ENCODE results near the gene MUC4.
"Not testable (repeated sequence)": the region's sequence is repeated elsewhere in the genome, so short reads cannot be mapped to it uniquely, and the experiment has no call there.

The MUC4 gene

GRCh38 chr3:195717852-195718476 is 93.8 kb downstream of the MUC4 start:
- no peak for DNase-seq (ENCODE audit: low spot score)

- DNase-seq (ENCODE audit: low spot score) = no peak
Measured at GRCh38 chr3:195717416-195717815, 94.3 kb downstream of the MUC4 start.

DNA sequence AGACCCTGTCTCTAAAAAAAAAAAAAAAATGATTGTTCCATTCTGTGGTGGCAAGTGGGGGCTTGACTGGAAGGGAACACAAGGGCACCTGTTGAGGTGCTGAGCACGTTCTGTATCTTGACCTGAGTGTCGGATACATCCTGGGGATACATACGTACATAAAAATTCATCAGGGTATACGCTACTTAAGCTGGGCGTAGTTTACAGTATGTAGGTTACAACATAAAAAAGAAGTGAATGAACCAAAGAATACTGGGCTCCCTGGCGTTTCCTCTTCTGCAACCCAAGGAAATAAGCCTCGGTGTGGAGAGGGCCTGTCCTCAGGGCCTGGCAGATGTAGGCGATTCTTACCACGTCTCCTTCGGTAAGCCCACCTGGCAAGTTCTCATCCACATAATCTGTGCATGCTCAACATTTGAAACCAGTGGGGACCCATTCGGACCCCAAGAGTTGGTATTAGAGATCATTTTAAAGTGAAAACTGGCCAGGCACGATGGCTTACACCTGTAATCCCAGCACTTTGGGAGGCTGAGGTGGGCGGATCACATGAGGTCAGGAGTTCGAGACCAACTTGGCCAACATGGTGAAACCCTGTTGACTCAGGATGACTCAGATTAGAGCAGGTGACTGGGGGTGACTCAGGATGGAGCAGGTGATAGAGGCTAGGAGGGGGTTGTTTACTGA is 96.0 kb downstream of the MUC4 start:
- DNase-seq (ENCODE audit: low spot score) = no peak

GRCh38 chr3:195715134-195715533 is 96.6 kb downstream of the MUC4 start:
- no peak for DNase-seq (ENCODE audit: low spot score)

DNA sequence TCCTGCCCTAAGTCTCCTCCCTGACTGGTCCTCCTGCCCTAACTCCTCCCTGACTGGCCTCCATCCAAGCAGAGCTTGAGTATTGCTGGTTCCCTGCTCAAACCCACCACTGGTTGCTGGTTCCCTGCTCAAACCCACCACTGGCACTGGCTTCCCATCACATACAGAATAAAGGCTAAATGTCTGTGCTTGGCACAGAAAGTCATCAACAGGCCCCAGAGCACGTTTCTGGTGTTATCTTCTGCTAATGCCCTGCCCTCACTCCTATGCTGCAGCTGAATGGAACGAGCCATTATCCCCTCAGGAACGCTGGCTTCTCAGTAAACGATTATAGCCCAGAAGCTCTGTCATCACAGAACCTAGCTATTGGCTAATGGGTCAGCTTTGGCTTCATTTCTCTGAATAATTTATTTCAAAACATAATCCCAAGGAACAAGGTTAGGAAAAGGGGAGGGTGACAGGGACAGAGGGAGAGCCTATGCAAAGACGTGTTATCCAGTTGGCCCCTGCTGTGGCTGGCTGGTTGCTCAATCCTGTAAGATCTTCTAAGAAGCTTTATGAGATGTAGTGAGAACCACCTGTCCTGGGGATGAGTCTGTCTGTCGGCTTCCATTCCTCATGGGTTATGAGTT is 97.2 kb downstream of the MUC4 start:
- no peak for DNase-seq (ENCODE audit: low spot score)

GRCh38 chr3:195713150-195713549 is 98.6 kb downstream of the MUC4 start:
- DNase-seq (ENCODE audit: low spot score) = not testable (repeated sequence)

- not testable (repeated sequence) for DNase-seq (ENCODE audit: low spot score)
Measured at GRCh38 chr3:195712535-195712910, 99.2 kb downstream of the MUC4 start.

DNA sequence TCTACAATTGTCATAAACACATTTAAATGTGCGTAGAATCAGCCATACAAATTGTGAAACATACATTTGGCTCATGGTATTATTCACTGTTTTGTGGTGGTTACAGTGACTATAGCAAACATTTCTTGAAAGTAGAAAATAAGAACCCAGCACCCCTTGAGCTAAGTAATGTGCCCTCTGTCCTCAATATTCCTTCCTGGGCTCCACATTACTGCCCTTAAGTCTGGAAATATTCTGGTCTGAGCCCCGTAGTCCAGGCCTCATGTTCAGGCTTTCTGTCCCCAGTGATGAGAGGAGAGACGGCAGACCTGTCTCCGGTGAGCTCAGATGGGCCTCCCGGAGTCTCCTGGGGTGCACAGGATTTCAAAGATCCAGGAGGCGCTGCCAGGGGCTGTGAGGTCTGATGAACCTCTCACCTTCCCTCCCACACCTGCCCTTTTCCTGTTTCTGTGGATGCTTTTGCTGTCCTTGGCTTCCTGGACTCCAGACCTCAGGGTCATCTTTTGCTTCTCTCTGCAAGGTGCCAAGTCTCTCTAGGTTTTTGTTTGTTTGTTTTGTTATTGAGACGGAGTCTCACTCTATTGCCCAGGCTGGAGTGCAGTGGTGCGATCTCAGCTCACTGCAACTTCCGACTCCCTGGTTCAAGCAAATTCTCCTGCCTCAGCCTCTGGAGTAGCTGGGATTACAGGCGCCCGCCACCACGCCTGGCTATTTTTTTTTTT is 99.8 kb downstream of the MUC4 start:
- DNase-seq (ENCODE audit: low spot score) = no peak

DNA sequence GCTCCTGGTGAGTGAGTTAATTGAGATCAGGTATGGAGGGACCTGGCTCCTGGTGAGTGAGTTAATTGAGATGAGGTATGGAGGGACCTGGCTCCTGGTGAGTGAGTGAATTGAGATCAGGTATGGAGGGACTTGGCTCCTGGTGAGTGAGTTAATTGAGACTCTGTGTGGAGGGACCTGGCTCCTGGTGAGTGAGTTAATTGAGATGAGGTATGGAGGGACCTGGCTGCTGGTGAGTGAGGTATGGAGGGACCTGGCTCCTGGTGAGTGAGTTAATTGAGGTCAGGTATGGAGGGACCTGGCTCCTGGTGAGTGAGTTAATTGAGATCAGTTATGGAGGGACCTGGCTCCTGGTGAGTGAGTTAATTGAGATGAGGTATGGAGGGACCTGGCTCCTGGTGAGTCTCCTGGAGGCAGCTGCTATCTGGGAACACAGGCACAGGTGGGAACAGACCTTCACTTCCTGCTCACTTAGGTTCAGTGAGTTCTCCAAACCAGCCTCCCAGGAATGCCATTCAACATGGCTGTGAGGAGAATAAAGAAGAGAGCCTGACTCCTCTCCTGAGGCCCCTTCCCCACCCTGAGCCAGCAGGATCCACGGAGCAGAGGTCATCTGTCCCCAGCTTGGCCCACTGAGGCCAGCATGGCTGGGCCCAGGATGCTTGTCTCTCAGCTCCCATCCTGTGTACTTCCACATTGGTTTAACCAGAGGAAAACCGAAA is 100.5 kb downstream of the MUC4 start:
- DNase-seq (ENCODE audit: low spot score) = not testable (repeated sequence)

DNA sequence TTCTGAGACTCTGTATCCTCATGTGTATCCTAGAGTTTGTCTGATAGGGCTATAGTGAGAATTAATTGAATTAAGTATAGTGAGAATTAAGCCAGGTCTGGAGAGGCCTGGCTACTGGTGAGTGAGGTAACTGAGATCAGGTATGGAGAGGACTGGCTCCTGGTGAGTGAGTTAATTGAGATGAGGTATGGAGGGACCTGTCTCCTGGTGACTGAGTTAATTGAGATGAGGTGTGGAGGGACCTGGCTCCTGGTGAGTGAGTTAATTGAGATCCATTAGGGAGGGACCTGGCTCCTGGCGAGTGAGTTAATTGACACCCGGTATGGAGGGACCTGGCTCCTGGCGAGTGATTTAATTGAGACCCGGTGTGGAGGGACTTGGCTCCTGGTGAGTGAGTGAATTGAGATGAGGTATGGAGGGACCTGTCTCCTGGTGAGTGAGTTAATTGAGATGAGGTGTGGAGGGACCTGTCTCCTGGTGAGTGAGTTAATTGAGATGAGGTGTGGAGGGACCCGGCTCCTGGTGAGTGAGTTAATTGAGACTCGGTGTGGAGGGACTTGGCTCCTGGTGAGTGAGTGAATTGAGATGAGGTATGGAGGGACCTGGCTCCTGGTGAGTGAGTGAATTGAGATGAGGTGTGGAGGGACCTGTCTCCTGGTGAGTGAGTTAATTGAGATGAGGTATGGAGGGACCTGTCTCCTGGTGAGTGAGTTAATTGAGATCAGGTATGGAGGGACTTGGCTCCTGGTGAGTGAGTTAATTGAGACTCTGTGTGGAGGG is 101.4 kb downstream of the MUC4 start:
- not testable (repeated sequence) for DNase-seq (ENCODE audit: low spot score)

DNA sequence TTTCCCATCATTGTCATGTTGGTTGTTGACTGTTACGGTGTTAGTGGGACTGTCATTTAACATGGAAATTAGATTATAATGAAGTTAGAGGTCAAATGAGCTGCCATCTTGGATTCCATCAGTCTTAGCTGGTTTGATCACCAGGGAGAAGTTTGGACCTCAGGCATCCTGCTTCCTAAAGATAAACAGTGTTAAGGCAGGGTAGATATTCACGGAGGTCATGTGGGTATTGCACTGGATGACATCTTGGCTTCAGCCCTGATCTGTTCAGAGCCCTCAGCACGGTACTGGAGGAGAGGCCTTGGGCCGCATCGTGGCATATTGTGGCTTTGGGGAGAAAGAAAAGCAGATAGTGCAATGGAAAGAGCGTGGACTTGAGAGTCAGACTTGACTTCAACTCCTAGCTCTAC is 102.0 kb downstream of the MUC4 start:
- no peak for DNase-seq (ENCODE audit: low spot score)

DNA sequence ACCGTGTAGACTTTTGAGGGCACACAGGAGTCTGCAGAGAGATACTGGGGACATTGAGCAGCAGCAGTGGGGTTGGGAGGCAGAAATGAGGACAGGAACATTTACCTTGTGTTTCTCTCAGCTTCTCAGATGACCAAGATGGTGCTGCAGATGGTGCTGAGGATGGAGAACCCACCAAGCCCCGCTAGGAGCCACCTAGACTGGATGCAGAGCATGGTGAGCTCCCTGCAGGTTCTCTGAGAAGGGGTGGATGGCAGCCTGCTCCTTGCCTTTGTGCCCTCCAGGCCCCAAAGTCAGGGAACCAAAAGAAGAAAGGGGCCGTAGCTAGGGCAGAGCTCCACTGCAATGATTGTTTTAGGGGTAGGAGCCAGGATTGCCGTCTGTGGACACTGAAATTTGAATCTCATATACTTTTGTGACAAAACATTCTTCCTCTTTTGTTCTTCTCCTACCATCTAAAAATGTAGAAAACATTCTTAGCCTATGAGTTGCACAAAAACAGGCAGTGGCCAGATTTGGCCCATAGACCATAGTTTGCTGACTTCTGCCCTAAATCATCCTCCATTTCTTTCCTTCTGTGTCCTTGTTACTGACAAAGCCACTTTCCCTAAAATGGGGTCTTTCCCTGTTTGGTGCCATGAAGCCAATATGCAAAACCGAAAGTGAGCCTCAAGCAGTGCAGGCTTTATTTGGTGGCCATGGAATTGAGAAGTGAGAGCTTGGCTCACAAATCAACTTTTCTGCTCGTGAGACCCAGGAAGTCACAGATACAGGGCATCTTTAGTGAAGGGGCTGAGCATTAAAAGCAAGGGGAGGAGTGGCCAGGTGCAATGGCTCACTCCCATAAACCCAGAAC is 102.9 kb downstream of the MUC4 start:
- DNase-seq (ENCODE audit: low spot score) = no peak

- no peak for DNase-seq (ENCODE audit: low spot score)
Measured at GRCh38 chr3:195708061-195708460, 103.7 kb downstream of the MUC4 start.

DNA sequence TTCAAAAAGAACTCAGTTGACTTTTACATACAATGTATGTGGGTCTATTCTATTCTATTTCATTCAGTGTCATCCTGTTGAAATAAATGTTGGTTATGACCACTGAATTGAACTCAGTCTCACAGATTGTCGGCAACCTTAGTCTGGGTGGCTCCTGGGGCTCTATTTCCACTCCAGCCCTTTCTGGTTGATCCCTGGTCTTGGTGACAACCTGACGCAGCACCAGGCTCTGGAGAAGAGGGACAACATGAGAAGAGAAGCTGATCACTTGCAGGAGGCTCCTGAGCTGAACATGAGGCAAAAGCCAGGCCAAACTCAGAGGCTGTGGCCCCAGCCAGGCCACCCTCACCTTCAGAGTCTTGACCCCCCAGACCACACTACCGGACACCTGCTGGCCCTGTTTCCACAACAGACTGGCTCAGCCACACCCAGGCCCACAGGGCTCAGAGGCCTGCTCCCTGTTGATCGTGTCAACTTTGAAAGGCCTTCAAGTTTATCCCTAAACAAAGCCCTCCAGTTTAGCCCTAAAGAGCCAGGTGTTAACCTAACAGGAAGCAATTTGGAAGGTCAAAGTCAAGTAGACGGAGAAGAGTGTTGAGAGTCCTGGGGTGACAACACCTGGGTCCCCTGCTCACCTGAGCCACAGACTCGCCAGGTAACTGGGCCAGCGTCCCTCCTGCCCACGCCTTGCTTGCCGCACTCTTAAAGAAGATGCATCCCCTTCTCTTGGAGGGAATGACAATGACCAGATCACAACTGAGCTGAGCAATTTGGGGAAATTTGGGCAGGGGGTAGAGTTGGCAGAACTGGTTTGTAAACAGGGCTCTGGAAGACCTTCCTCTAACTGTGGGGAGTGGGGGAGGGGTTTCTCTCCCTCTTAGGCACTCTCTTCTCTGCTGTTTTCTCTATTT is 106.4 kb downstream of the MUC4 start:
- DNase-seq (ENCODE audit: low spot score) = no peak

DNA sequence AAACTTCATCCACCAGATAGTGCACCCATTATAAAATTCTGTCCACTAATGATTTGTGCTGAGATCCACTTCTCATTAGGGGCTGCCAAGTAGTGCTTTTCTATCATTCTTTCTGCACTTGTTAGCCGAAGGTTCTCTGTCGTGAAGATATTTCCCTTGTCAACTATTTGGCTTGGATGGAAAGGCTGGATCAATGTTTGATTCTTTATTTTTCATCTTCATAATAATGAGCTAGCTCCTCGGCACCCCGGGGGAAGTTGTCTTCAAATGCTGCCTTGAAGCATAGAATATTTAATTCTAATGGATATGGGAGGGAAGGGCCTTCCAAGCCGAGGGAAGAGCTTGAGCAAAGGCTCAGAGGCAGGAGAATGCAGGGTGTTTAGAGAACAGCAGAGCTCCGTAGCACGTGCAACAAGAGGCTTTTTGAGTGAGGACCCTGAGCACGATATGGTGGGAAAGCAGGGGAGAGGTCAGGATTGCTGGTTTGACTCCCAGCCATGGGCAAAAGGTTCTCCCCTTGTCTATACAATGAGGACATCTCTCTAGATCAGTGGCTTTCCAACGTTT is 107.2 kb downstream of the MUC4 start:
- DNase-seq (ENCODE audit: low spot score) = no peak

DNA sequence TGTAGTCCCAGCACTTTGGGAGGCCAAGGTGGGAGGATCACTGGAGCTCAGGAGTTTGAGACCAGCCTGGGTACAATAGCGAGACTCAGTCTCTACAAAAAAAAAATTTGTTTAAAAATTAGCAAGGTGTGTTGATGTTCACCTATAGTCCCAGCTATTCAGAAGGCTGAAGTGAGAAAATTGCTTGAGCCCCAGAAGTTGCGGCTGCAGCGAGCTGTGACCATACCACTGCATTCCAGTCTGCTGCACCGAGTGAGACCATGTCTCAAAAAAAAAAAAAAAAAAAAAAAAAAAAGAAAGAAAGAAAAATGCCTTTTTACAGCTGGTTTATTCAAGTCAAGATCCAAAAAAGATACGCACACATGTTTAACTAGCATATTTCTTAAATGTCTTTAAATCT is 108.0 kb downstream of the MUC4 start:
- no peak for DNase-seq (ENCODE audit: low spot score)

- no peak for DNase-seq (ENCODE audit: low spot score)
Measured at GRCh38 chr3:195701042-195701915, 110.5 kb downstream of the MUC4 start.

- no peak for DNase-seq (ENCODE audit: low spot score)
Measured at GRCh38 chr3:195700319-195700718, 111.4 kb downstream of the MUC4 start.

Measured in hepatic stellate cell (primary cell).